Neuronal stem cell (in vitro differentiated cells): ENCODE results near the gene KLRF2.
A peak's percentile ranks its signal among the peaks of the same experiment; 100 is the strongest.

Experiments
- DNase-seq: peaks from one replicate; pipeline ENCODE4 v3.0.0-alpha.2; 2013; ENCODE audit warnings: low spot score
- H2AFZ ChIP-seq: one replicate; pipeline ENCODE4 v1.6.1; 2013; ENCODE audit warnings: mild to moderate bottlenecking, low read length, inconsistent platforms
- H2AK5ac ChIP-seq: 2 replicates; pipeline ENCODE4 v1.6.1; 2013; ENCODE audit warnings: low read depth, mild to moderate bottlenecking, inconsistent platforms, low read length, moderate library complexity, mixed read lengths
- H2BK120ac ChIP-seq: 2 replicates; pipeline ENCODE4 v1.6.1; 2013; ENCODE audit warnings: low read depth, mild to moderate bottlenecking, inconsistent platforms, low read length, moderate library complexity, mixed read lengths
- H2BK12ac ChIP-seq: one replicate; pipeline ENCODE4 v1.6.1; 2013; ENCODE audit warnings: low read length, inconsistent platforms
- H2BK15ac ChIP-seq: 2 replicates; pipeline ENCODE4 v1.6.1; 2013; ENCODE audit warnings: mild to moderate bottlenecking, low read length, inconsistent platforms, mixed read lengths
- H2BK5ac ChIP-seq: one replicate; pipeline ENCODE4 v1.6.1; 2013; ENCODE audit warnings: inconsistent platforms, mild to moderate bottlenecking, low read length, moderate library complexity
- H3K14ac ChIP-seq: one replicate; pipeline ENCODE4 v1.6.1; 2013; ENCODE audit warnings: low read length, inconsistent platforms
- H3K18ac ChIP-seq: 2 replicates; pipeline ENCODE4 v1.6.1; 2013; ENCODE audit warnings: low read length, inconsistent platforms
- H3K23ac ChIP-seq: 2 replicates; pipeline ENCODE4 v1.6.1; 2013; ENCODE audit warnings: low read depth, mild to moderate bottlenecking, mixed read lengths, low read length, inconsistent platforms; ENCODE audit not compliant: poor library complexity
- H3K27ac ChIP-seq: replicated peaks from 3 replicates; pipeline ENCODE4 v1.5.1; 2013; ENCODE audit warnings: low read length, inconsistent platforms
- H3K27me3 ChIP-seq, 3 experiments: 2 replicates each; pipeline ENCODE4 v1.6.1; 2013; ENCODE audit warnings: low read length in 3 of 3, mild to moderate bottlenecking in 2 of 3, inconsistent platforms in 1 of 3, low read depth in 1 of 3, mixed read lengths in 1 of 3, moderate library complexity in 1 of 3; ENCODE audit not compliant: control insufficient read depth in 3 of 3, insufficient read depth in 3 of 3
- H3K36me3 ChIP-seq, 2 donors: replicated peaks in 1 of 2; 2 replicates each; pipeline ENCODE4 v1.6.1; 2013; ENCODE audit warnings: low read length in 2 of 2; ENCODE audit not compliant: control insufficient read depth in 2 of 2, insufficient read depth in 2 of 2
- H3K4ac ChIP-seq: 2 replicates; pipeline ENCODE4 v1.6.1; 2013; ENCODE audit warnings: inconsistent platforms, mild to moderate bottlenecking, low read length, moderate library complexity
- H3K4me1 ChIP-seq, 2 donors: 1 replicate in 1 of 2; 2 replicates in 1 of 2; pipeline ENCODE4 v1.6.1; 2013; ENCODE audit warnings: low read length in 2 of 2, low read depth in 1 of 2; ENCODE audit not compliant: control insufficient read depth in 2 of 2, insufficient read depth in 1 of 2
- H3K4me2 ChIP-seq: one replicate; pipeline ENCODE4 v1.6.1; 2013; ENCODE audit warnings: mild to moderate bottlenecking, low read length, inconsistent platforms; ENCODE audit not compliant: insufficient read depth, poor library complexity, severe bottlenecking
- H3K4me3 ChIP-seq, 2 donors: 2 replicates each; pipeline ENCODE4 v1.5.1; 2013; ENCODE audit warnings: low read length in 2 of 2, mild to moderate bottlenecking in 2 of 2, inconsistent platforms in 1 of 2, moderate library complexity in 1 of 2
- H3K79me1 ChIP-seq: one replicate; pipeline ENCODE4 v1.6.1; 2013; ENCODE audit warnings: low read depth, mild to moderate bottlenecking, inconsistent platforms, low read length, moderate library complexity
- H3K9ac ChIP-seq: one replicate; pipeline ENCODE4 v1.6.1; 2013; ENCODE audit warnings: mild to moderate bottlenecking, low read depth, low read length, inconsistent platforms; ENCODE audit not compliant: poor library complexity
- H3K9me3 ChIP-seq, 2 donors: replicated peaks in 1 of 2; 2 replicates each; pipeline versions ENCODE3 to v1.6.1; 2013; ENCODE audit warnings: low read length in 2 of 2, mild to moderate bottlenecking in 2 of 2, inconsistent platforms in 1 of 2, low read depth in 1 of 2, mixed read lengths in 1 of 2, moderate library complexity in 1 of 2; ENCODE audit not compliant: control insufficient read depth in 2 of 2, insufficient read depth in 1 of 2
- H4K8ac ChIP-seq: one replicate; pipeline ENCODE4 v1.6.1; 2013; ENCODE audit warnings: low read depth, mild to moderate bottlenecking, inconsistent platforms, low read length, moderate library complexity
- H4K91ac ChIP-seq: one replicate; pipeline ENCODE4 v1.6.1; 2013; ENCODE audit warnings: low read length, low read depth, mild to moderate bottlenecking, inconsistent platforms; ENCODE audit not compliant: poor library complexity
- WGBS, 2 donors: extraction: QIAGEN DNeasy Blood & Tissue Kit; methylation state at CpG; one replicate each; pipeline ENCODE4 v1.1.7; 2013; ENCODE audit warnings: missing lambda C conversion rate in 2 of 2, mixed read lengths in 1 of 2; ENCODE audit not compliant: insufficient read length in 2 of 2, insufficient replicate concordance in 1 of 2; ENCODE audit errors: extremely low coverage in 2 of 2; 5-methylcytosine and 5-hydroxymethylcytosine counted together

Gene KLRF2

GRCh38 chr12:9936591-9936990 lies 55.3 kb downstream of the KLRF2 start:
- WGBS, 2 donors: no CpG with 5 or more reads among the region's 10 CpGs
- Histone ChIP-seq H3K14ac (no peak overlapping the region), H3K36me3 (no peaks in the 10 kb centered on the region), H3K79me1 (no peaks in the 10 kb centered on the region), H2BK120ac (no peak overlapping the region), H3K18ac (no peak overlapping the region), H3K9ac (no peak overlapping the region), H3K4me2 (no peak overlapping the region), H3K4me3 (no peak overlapping the region), H2BK15ac (no peak overlapping the region), H2AK5ac (no peak overlapping the region), H3K4ac (no peak overlapping the region), H3K23ac (no peak overlapping the region), H3K27me3 (no peaks in the 10 kb centered on the region), H3K27ac (no peak overlapping the region), H4K91ac (no peak overlapping the region), H4K8ac (no peak overlapping the region), H3K9me3 (no peaks in the 10 kb centered on the region), H2BK12ac (no peak overlapping the region), H2AFZ (no peak overlapping the region), H2BK5ac (no peak overlapping the region), H3K4me1 (no peaks in the 10 kb centered on the region)
- DNase-seq: no peak

- DNase-seq: no peak
- H3K18ac ChIP-seq: no peak overlapping the region
- no peaks in the 10 kb centered on the region for H3K9me3 ChIP-seq
- H3K4me1 ChIP-seq: no peaks in the 10 kb centered on the region
- H3K4me2 ChIP-seq: no peak overlapping the region
- H2BK15ac ChIP-seq: no peak overlapping the region
- H3K27ac ChIP-seq: no peak overlapping the region
- H2BK12ac ChIP-seq: no peak overlapping the region
- H3K23ac ChIP-seq: no peak overlapping the region
- no peak overlapping the region for H3K9ac ChIP-seq
- no peak overlapping the region for H4K91ac ChIP-seq
- H4K8ac ChIP-seq: no peak overlapping the region
- H2BK120ac ChIP-seq: no peak overlapping the region
- H2AK5ac ChIP-seq: no peak overlapping the region
- no peak overlapping the region for H3K14ac ChIP-seq
- no peak overlapping the region for H2AFZ ChIP-seq
- no peaks in the 10 kb centered on the region for H3K27me3 ChIP-seq
- no peak overlapping the region for H2BK5ac ChIP-seq
- WGBS, 2 donors: no CpG with 5 or more reads among the region's 2 CpGs
- H3K36me3 ChIP-seq: peaks cover 0 to 2% of the 10 kb centered on the region in 2 donors
- H3K4me3 ChIP-seq: no peak overlapping the region
- no peak overlapping the region for H3K4ac ChIP-seq
- H3K79me1 ChIP-seq: no peaks in the 10 kb centered on the region
Measured at GRCh38 chr12:9940375-9940774, 59.1 kb downstream of the KLRF2 start.

- H3K18ac ChIP-seq: no peak overlapping the region
- H4K8ac ChIP-seq: no peak overlapping the region
- peaks cover 0 to 2% of the 10 kb centered on the region in 2 donors for H3K36me3 ChIP-seq
- H3K23ac ChIP-seq: no peak overlapping the region
- DNase-seq: no peak
- H3K4me1 ChIP-seq: no peaks in the 10 kb centered on the region
- no peaks in the 10 kb centered on the region for H3K27me3 ChIP-seq
- no peak overlapping the region for H3K27ac ChIP-seq
- H2BK5ac ChIP-seq: no peak overlapping the region
- WGBS, 2 donors: no CpG with 5 or more reads among the region's 1 CpG
- no peak overlapping the region for H3K4me3 ChIP-seq
- no peak overlapping the region for H3K9ac ChIP-seq
- no peak overlapping the region for H2BK120ac ChIP-seq
- H3K4ac ChIP-seq: no peak overlapping the region
- no peak overlapping the region for H3K14ac ChIP-seq
- no peaks in the 10 kb centered on the region for H3K9me3 ChIP-seq
- H2AFZ ChIP-seq: no peak overlapping the region
- no peak overlapping the region for H2AK5ac ChIP-seq
- H3K79me1 ChIP-seq: no peaks in the 10 kb centered on the region
- H3K4me2 ChIP-seq: no peak overlapping the region
- no peak overlapping the region for H4K91ac ChIP-seq
- no peak overlapping the region for H2BK15ac ChIP-seq
- no peak overlapping the region for H2BK12ac ChIP-seq
Measured at GRCh38 chr12:9941838-9942237, 60.5 kb downstream of the KLRF2 start.

- Histone ChIP-seq H3K4ac (peak overlapping the region; percentile 23), H3K14ac (no peak overlapping the region), H2BK15ac (no peak overlapping the region), H3K4me1 (no peaks in the 10 kb centered on the region), H4K8ac (no peak overlapping the region), H2BK12ac (no peak overlapping the region), H3K9me3 (no peaks in the 10 kb centered on the region), H3K18ac (peak overlapping the region; percentile 85), H2BK5ac (no peak overlapping the region), H3K9ac (peak overlapping the region; percentile 44), H3K27ac (no peak overlapping the region), H4K91ac (peak overlapping the region; percentile 85), H3K4me2 (no peak overlapping the region), H2BK120ac (no peak overlapping the region), H3K27me3 (no peaks in the 10 kb centered on the region), H2AFZ (no peak overlapping the region), H3K4me3 (no peak overlapping the region), H3K23ac (peak overlapping the region; percentile 20), H3K36me3 (peaks cover 0 to 2% of the 10 kb centered on the region in 2 donors), H3K79me1 (no peaks in the 10 kb centered on the region), H2AK5ac (no peak overlapping the region)
- no CpG with 5 or more reads among the region's 19 CpGs for WGBS, 2 donors
- no peak for DNase-seq
Measured at GRCh38 chr12:9943240-9943639, 62.0 kb downstream of the KLRF2 start.
